Effector memory CD4-positive, alpha-beta T cell (primary cell): Measurements from ENCODE around the gene ACTL9.

Experiments
- DNase-seq, 3 donors: peaks; one replicate each; pipeline ENCODE4 v3.0.0-alpha.2; 2020
- H3K27ac ChIP-seq: 2 replicates; pipeline ENCODE4 v1.7.0; 2013; ENCODE audit warnings: mild to moderate bottlenecking, low read length, moderate library complexity; ENCODE audit not compliant: insufficient read depth, poor library complexity, severe bottlenecking
- H3K27me3 ChIP-seq: replicated peaks from 2 replicates; pipeline ENCODE4 v1.7.0; 2013; ENCODE audit warnings: mild to moderate bottlenecking, low read length; ENCODE audit not compliant: insufficient read depth, control insufficient read depth, poor library complexity, severe bottlenecking
- H3K36me3 ChIP-seq: 2 replicates; pipeline ENCODE4 v1.7.0; 2013; ENCODE audit warnings: mild to moderate bottlenecking, low read length, moderate library complexity; ENCODE audit not compliant: control insufficient read depth, insufficient read depth
- H3K4me1 ChIP-seq: 2 replicates; pipeline ENCODE4 v1.7.0; 2013; ENCODE audit warnings: low read length, mild to moderate bottlenecking; ENCODE audit not compliant: control insufficient read depth, insufficient read depth, poor library complexity, severe bottlenecking
- H3K4me3 ChIP-seq: 2 replicates; pipeline ENCODE4 v1.7.0; 2013; ENCODE audit warnings: low read length, low read depth, mild to moderate bottlenecking; ENCODE audit not compliant: insufficient read depth, poor library complexity, severe bottlenecking
- H3K9me3 ChIP-seq: 2 replicates; pipeline ENCODE4 v1.7.0; 2013; ENCODE audit warnings: mild to moderate bottlenecking, low read length, moderate library complexity; ENCODE audit not compliant: control insufficient read depth

ACTL9 gene

GRCh38 chr19:8703223-8703622, 4.6 kb upstream of the ACTL9 start:
- no peak overlapping the region for H3K27ac ChIP-seq
- H3K4me1 ChIP-seq = peaks cover 33% of the 10 kb centered on the region
- H3K9me3 ChIP-seq = no peaks in the 10 kb centered on the region
- H3K4me3 ChIP-seq = no peak overlapping the region
- no peaks in the 10 kb centered on the region for H3K36me3 ChIP-seq
- no peaks in the 10 kb centered on the region for H3K27me3 ChIP-seq
- DNase-seq = no peak

GRCh38 chr19:8702350-8702749, 3.8 kb upstream of the ACTL9 start:
- peak in 2 of 3 donors; percentile 8 to 17 for DNase-seq
- Histone ChIP-seq H3K36me3 (no peaks in the 10 kb centered on the region), H3K27me3 (no peaks in the 10 kb centered on the region), H3K9me3 (no peaks in the 10 kb centered on the region), H3K27ac (no peak overlapping the region), H3K4me3 (peak overlapping the region; percentile 27), H3K4me1 (peaks cover 33% of the 10 kb centered on the region)

GRCh38 chr19:8700956-8701355, 2.4 kb upstream of the ACTL9 start:
- H3K9me3 ChIP-seq = no peaks in the 10 kb centered on the region
- DNase-seq = no peak
- no peak overlapping the region for H3K4me3 ChIP-seq
- no peaks in the 10 kb centered on the region for H3K27me3 ChIP-seq
- no peaks in the 10 kb centered on the region for H3K36me3 ChIP-seq
- H3K27ac ChIP-seq = no peak overlapping the region
- H3K4me1 ChIP-seq = peaks cover 32% of the 10 kb centered on the region

- DNase-seq = no peak
- Histone ChIP-seq H3K36me3 (no peaks in the 10 kb centered on the region), H3K27me3 (no peaks in the 10 kb centered on the region), H3K9me3 (no peaks in the 10 kb centered on the region), H3K4me3 (no peak overlapping the region), H3K27ac (no peak overlapping the region), H3K4me1 (peaks cover 22% of the 10 kb centered on the region)
These were observed 1.3 kb upstream of the ACTL9 start for GRCh38 chr19:8699908-8700307.

- Histone ChIP-seq H3K4me1 (peaks cover 20% of the 10 kb centered on the region), H3K27ac (no peak overlapping the region), H3K4me3 (no peak overlapping the region), H3K36me3 (no peaks in the 10 kb centered on the region), H3K9me3 (no peaks in the 10 kb centered on the region), H3K27me3 (no peaks in the 10 kb centered on the region)
- no peak for DNase-seq
These were observed 743 bp downstream of the ACTL9 start for GRCh38 chr19:8697671-8698432.

GRCh38 chr19:8696993-8697392, 1.6 kb downstream of the ACTL9 start:
- Histone ChIP-seq H3K27me3 (no peaks in the 10 kb centered on the region), H3K4me3 (no peak overlapping the region), H3K36me3 (no peaks in the 10 kb centered on the region), H3K9me3 (no peaks in the 10 kb centered on the region), H3K27ac (no peak overlapping the region), H3K4me1 (peaks cover 14% of the 10 kb centered on the region)
- DNase-seq = no peak

GRCh38 chr19:8695911-8696310, 2.7 kb downstream of the ACTL9 start:
- no peak for DNase-seq
- Histone ChIP-seq H3K9me3 (no peaks in the 10 kb centered on the region), H3K36me3 (no peaks in the 10 kb centered on the region), H3K4me1 (peaks cover 10% of the 10 kb centered on the region), H3K27ac (no peak overlapping the region), H3K4me3 (no peak overlapping the region), H3K27me3 (no peaks in the 10 kb centered on the region)

- no peak overlapping the region for H3K27ac ChIP-seq
- no peaks in the 10 kb centered on the region for H3K9me3 ChIP-seq
- peaks cover 10% of the 10 kb centered on the region for H3K4me1 ChIP-seq
- no peak for DNase-seq
- H3K36me3 ChIP-seq = no peaks in the 10 kb centered on the region
- H3K27me3 ChIP-seq = no peaks in the 10 kb centered on the region
- no peak overlapping the region for H3K4me3 ChIP-seq
These were observed 3.1 kb downstream of the ACTL9 start for GRCh38 chr19:8695501-8695900.

- Histone ChIP-seq H3K9me3 (no peaks in the 10 kb centered on the region), H3K27me3 (no peaks in the 10 kb centered on the region), H3K36me3 (no peaks in the 10 kb centered on the region), H3K4me3 (no peak overlapping the region), H3K4me1 (peaks cover 6% of the 10 kb centered on the region), H3K27ac (no peak overlapping the region)
- no peak for DNase-seq
These were observed 7.6 kb downstream of the ACTL9 start for GRCh38 chr19:8690753-8691539.

- no peak for DNase-seq
These were observed 9.7 kb downstream of the ACTL9 start for GRCh38 chr19:8688930-8689329.

More at GRCh38 chr19:8688930-8689329, 9.7 kb downstream of the ACTL9 start:
- Histone ChIP-seq H3K4me1 (no peaks in the 10 kb centered on the region), H3K36me3 (no peaks in the 10 kb centered on the region), H3K27ac (no peak overlapping the region), H3K4me3 (no peak overlapping the region), H3K9me3 (no peaks in the 10 kb centered on the region), H3K27me3 (no peaks in the 10 kb centered on the region)
